HEK293 (cell line): ENCODE results near the gene EBLN1.

Experiments used
- ZNF274 ChIP-seq, 2 experiments: fragments of 200-500 bp in 1 of 2; fragments of 450-650 bp in 1 of 2; sonication (Bioruptor generic) in 1 of 2; formaldehyde crosslinking in 1 of 2; IDR thresholded peaks; 2 replicates each; pipeline versions ENCODE4 v1.5.1 to v1.6.1; 2014 to 2016; ENCODE audit warnings: borderline replicate concordance in 1 of 2, inconsistent platforms in 1 of 2, low read length in 1 of 2, missing biosample characterization in 1 of 2, missing genetic modification characterization in 1 of 2
- ZSCAN4 ChIP-seq: fragments of 450-650 bp; formaldehyde crosslinking; IDR thresholded peaks from 2 replicates; pipeline ENCODE4 v1.5.1; 2017; ENCODE audit warnings: missing biosample characterization, missing genetic modification characterization
- TF ChIP-seq, protein P1 (sequence below): fragments of 450-650 bp; formaldehyde crosslinking; IDR thresholded peaks from 2 replicates; pipeline ENCODE4 v1.5.1; 2016; ENCODE audit warnings: missing biosample characterization, missing genetic modification characterization

- no peak for TF ChIP-seq ZNF274 (IDR thresholded peaks at IDR 0.05; ENCODE audit: low read length)
- no peak for TF ChIP-seq ZNF274 (tag by site-specific recombination; IDR thresholded peaks at IDR 0.05; ENCODE audit: borderline replicate concordance)
- TF ChIP-seq, protein P1, sequence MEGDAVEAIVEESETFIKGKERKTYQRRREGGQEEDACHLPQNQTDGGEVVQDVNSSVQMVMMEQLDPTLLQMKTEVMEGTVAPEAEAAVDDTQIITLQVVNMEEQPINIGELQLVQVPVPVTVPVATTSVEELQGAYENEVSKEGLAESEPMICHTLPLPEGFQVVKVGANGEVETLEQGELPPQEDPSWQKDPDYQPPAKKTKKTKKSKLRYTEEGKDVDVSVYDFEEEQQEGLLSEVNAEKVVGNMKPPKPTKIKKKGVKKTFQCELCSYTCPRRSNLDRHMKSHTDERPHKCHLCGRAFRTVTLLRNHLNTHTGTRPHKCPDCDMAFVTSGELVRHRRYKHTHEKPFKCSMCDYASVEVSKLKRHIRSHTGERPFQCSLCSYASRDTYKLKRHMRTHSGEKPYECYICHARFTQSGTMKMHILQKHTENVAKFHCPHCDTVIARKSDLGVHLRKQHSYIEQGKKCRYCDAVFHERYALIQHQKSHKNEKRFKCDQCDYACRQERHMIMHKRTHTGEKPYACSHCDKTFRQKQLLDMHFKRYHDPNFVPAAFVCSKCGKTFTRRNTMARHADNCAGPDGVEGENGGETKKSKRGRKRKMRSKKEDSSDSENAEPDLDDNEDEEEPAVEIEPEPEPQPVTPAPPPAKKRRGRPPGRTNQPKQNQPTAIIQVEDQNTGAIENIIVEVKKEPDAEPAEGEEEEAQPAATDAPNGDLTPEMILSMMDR (tag by site-specific recombination), result no peak
- TF ChIP-seq ZSCAN4 (tag by site-specific recombination), result no peak
Measured at GRCh38 chr10:22247636-22248035, 29.8 kb upstream of the EBLN1 start.
